Neural progenitor cell (in vitro differentiated cells): Measurements from ENCODE around the gene STPG3. TPM values are rescaled to one million over a fixed set of nuclear protein-coding genes. Genes with fewer than 3 reads are reported as not detected.

Experiments
- DNase-seq: peaks from one replicate; pipeline ENCODE4 v3.0.0-alpha.2; 2016; ENCODE audit warnings: low spot score
- H2AFZ ChIP-seq: fragments of 200-600 bp; sonication (generic); replicated peaks from 2 replicates; pipeline ENCODE4 v1.6.1; 2016; ENCODE audit warnings: antibody characterized with exemption
- H3F3A ChIP-seq: fragments of 200-600 bp; sonication (generic); 2 replicates; pipeline ENCODE4 v1.6.1; 2016; ENCODE audit warnings: antibody characterized with exemption, low read depth
- H3K27ac ChIP-seq: fragments of 200-600 bp; sonication (generic); 2 replicates; pipeline ENCODE4 v1.5.1; 2016; ENCODE audit warnings: mild to moderate bottlenecking
- H3K27me3 ChIP-seq: fragments of 200-600 bp; sonication (generic); 2 replicates; pipeline ENCODE4 v1.6.1; 2016; ENCODE audit warnings: mild to moderate bottlenecking, moderate library complexity
- H3K36me3 ChIP-seq: fragments of 200-600 bp; sonication (generic); 2 replicates; pipeline ENCODE4 v1.5.1; 2016
- H3K4me1 ChIP-seq: fragments of 200-600 bp; sonication (generic); 2 replicates; pipeline ENCODE4 v1.6.1; 2016; ENCODE audit warnings: mixed run types
- H3K4me2 ChIP-seq: fragments of 200-600 bp; sonication (generic); 2 replicates; pipeline ENCODE4 v1.6.1; 2016
- H3K4me3 ChIP-seq: fragments of 200-600 bp; sonication (generic); 2 replicates; pipeline ENCODE4 v1.5.1; 2016
- H3K79me2 ChIP-seq: fragments of 200-600 bp; sonication (generic); 2 replicates; pipeline ENCODE4 v1.6.1; 2016; ENCODE audit warnings: low read depth
- H3K9ac ChIP-seq: fragments of 200-600 bp; sonication (generic); 2 replicates; pipeline ENCODE4 v1.6.1; 2016
- H3K9me3 ChIP-seq: fragments of 200-600 bp; sonication (generic); 2 replicates; pipeline ENCODE4 v1.5.1; 2016; ENCODE audit warnings: low read depth
- H4K20me1 ChIP-seq: fragments of 200-600 bp; sonication (generic); 2 replicates; pipeline ENCODE4 v1.6.1; 2016; ENCODE audit warnings: low read depth
- H3K27ac Mint-ChIP-seq: 3 replicates; pipeline ENCODE4 v1.8.0; 2021; ENCODE audit warnings: mixed read lengths
- H3K27me3 Mint-ChIP-seq: 2 replicates; pipeline ENCODE4 v1.8.0; 2022; ENCODE audit warnings: low read depth, mild to moderate bottlenecking, inconsistent platforms, moderate library complexity, mixed read lengths; ENCODE audit not compliant: insufficient read depth
- H3K36me3 Mint-ChIP-seq: 3 replicates; pipeline ENCODE4 v1.8.0; 2021; ENCODE audit warnings: mixed read lengths
- H3K4me1 Mint-ChIP-seq: 3 replicates; pipeline ENCODE4 v1.8.0; 2021; ENCODE audit warnings: mixed read lengths
- H3K4me3 Mint-ChIP-seq: 3 replicates; pipeline ENCODE4 v1.8.0; 2021; ENCODE audit warnings: mild to moderate bottlenecking, moderate library complexity, mixed read lengths
- H3K9me3 Mint-ChIP-seq: 3 replicates; pipeline ENCODE4 v1.8.0; 2020; ENCODE audit warnings: mixed read lengths
- CTCF ChIP-seq: fragments of 200-600 bp; sonication (generic); IDR thresholded peaks from 2 replicates; pipeline ENCODE4 v1.5.1; 2017; ENCODE audit warnings: antibody characterized with exemption, mild to moderate bottlenecking
- EZH2 ChIP-seq: fragments of 200-600 bp; sonication (generic); IDR thresholded peaks from 2 replicates; pipeline ENCODE4 v1.6.1; 2017; ENCODE audit warnings: antibody characterized with exemption, mild to moderate bottlenecking, moderate library complexity
- EZH2phosphoT487 ChIP-seq: fragments of 200-600 bp; sonication (generic); IDR thresholded peaks from 2 replicates; pipeline ENCODE4 v1.6.1; 2017; ENCODE audit warnings: antibody characterized with exemption
- total RNA-seq: library from RNA; depleted of rRNA; stranded (reverse); fragments of >200 nt; gene quantifications from 2 replicates; pipeline ENCODE4 v1.2.3, GENCODE V29; 2015; ENCODE audit warnings: low replicate concordance

The STPG3 gene
- total RNA-seq, 1 donor from 2014 or later: not detected

DNA sequence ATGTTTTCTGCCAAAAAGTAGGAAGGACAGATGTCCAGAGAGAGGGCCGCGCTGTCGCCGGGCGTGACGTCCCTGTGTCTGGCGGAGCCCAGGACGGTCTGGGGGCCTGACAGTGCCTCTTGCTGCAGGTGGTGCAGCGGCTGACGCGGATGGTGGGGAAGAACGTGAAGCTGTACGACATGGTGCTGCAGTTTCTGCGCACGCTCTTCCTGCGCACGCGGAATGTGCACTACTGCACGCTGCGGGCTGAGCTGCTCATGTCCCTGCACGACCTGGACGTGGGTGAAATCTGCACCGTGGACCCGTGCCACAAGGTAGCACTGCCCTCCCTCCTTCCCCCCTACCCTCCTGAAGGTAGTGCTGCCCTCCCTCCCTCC lies 11.8 kb downstream of the STPG3 start:
- Mint-ChIP-seq H3K36me3 (peaks cover 16% of the 10 kb centered on the region), H3K4me3 (peak overlapping the region; percentile 65), H3K27me3 (peaks cover 2% of the 10 kb centered on the region), H3K27ac (no peak overlapping the region), H3K9me3 (peaks cover 3% of the 10 kb centered on the region), H3K4me1 (peaks cover 5% of the 10 kb centered on the region)
- DNase-seq: no peak
- TF ChIP-seq EZH2phosphoT487 (no peak), EZH2 (no peak), CTCF (no peak)
- H3K27ac ChIP-seq: no peak overlapping the region
- H4K20me1 ChIP-seq: no peaks in the 10 kb centered on the region
- H3K9ac ChIP-seq: no peak overlapping the region
- no peak overlapping the region for H3K4me3 ChIP-seq
- no peaks in the 10 kb centered on the region for H3K27me3 ChIP-seq
- H3K36me3 ChIP-seq: no peaks in the 10 kb centered on the region
- no peaks in the 10 kb centered on the region for H3K4me1 ChIP-seq
- no peak overlapping the region for H2AFZ ChIP-seq
- no peaks in the 10 kb centered on the region for H3K9me3 ChIP-seq
- peaks cover 16% of the 10 kb centered on the region for H3F3A ChIP-seq
- H3K79me2 ChIP-seq: no peaks in the 10 kb centered on the region
- H3K4me2 ChIP-seq: no peak overlapping the region

- Histone ChIP-seq H3K27ac (no peak overlapping the region), H3K79me2 (no peaks in the 10 kb centered on the region), H3K4me2 (no peak overlapping the region), H4K20me1 (no peaks in the 10 kb centered on the region), H3K27me3 (no peaks in the 10 kb centered on the region), H3K4me3 (no peak overlapping the region), H3K9ac (no peak overlapping the region), H2AFZ (no peak overlapping the region), H3K36me3 (no peaks in the 10 kb centered on the region), H3K9me3 (no peaks in the 10 kb centered on the region), H3K4me1 (no peaks in the 10 kb centered on the region), H3F3A (peaks cover 16% of the 10 kb centered on the region)
- H3K4me3 Mint-ChIP-seq: no peak overlapping the region
- H3K4me1 Mint-ChIP-seq: peaks cover 5% of the 10 kb centered on the region
- DNase-seq: no peak
- H3K27ac Mint-ChIP-seq: no peak overlapping the region
- H3K9me3 Mint-ChIP-seq: peaks cover 3% of the 10 kb centered on the region
- TF ChIP-seq CTCF (no peak), EZH2phosphoT487 (no peak), EZH2 (no peak)
- H3K36me3 Mint-ChIP-seq: peaks cover 16% of the 10 kb centered on the region
- peaks cover 2% of the 10 kb centered on the region for H3K27me3 Mint-ChIP-seq
Measured at GRCh38 chr9:137263506-137263905, 12.4 kb downstream of the STPG3 start.

DNA sequence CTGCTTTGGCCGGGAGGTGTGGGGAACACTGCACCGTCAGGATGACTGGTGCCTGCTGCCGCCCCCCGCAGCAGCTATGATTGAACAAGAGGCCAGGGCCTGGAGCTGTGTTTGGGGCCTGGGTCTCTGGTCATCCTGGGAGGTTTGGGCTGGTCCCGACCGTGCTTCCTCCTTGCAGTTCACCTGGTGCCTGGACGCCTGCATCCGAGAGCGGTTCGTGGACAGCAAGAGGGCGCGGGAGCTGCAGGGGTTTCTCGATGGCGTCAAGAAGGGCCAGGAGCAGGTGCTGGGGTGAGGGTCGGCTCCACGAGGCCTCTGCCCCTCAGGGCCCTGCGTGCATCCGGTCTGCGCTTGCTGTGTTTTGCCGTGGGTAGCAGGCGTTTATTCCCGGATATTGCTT lies 13.0 kb downstream of the STPG3 start:
- no peaks in the 10 kb centered on the region for H4K20me1 ChIP-seq
- H3K27ac Mint-ChIP-seq: no peak overlapping the region
- no peak overlapping the region for H2AFZ ChIP-seq
- H3K79me2 ChIP-seq: no peaks in the 10 kb centered on the region
- H3K9me3 ChIP-seq: no peaks in the 10 kb centered on the region
- H3K27ac ChIP-seq: no peak overlapping the region
- H3K4me3 Mint-ChIP-seq: no peak overlapping the region
- TF ChIP-seq EZH2phosphoT487: no peak
- TF ChIP-seq CTCF: no peak
- TF ChIP-seq EZH2: no peak
- H3K9me3 Mint-ChIP-seq: peaks cover 3% of the 10 kb centered on the region
- no peak overlapping the region for H3K9ac ChIP-seq
- no peak for DNase-seq
- H3K36me3 Mint-ChIP-seq: peaks cover 12% of the 10 kb centered on the region
- peaks cover 2% of the 10 kb centered on the region for H3K27me3 Mint-ChIP-seq
- H3K36me3 ChIP-seq: no peaks in the 10 kb centered on the region
- no peak overlapping the region for H3K4me3 ChIP-seq
- H3K4me1 ChIP-seq: no peaks in the 10 kb centered on the region
- H3K4me2 ChIP-seq: no peak overlapping the region
- peaks cover 5% of the 10 kb centered on the region for H3K4me1 Mint-ChIP-seq
- H3F3A ChIP-seq: peaks cover 16% of the 10 kb centered on the region
- H3K27me3 ChIP-seq: no peaks in the 10 kb centered on the region
